ENCODE results near the gene NTRK2.

NTRK2 gene

GRCh38 chr9:84697509-84698114 lies 28.1 kb downstream of the NTRK2 start:
- H3K27ac ChIP-seq: no peak overlapping the region
- no peak overlapping the region for H3K4me3 ChIP-seq
- DNase-seq (ENCODE audit: low spot score): peak; percentile 78
- peak; percentile 56 for TF ChIP-seq CTCF (IDR thresholded peaks at IDR 0.05)

DNA sequence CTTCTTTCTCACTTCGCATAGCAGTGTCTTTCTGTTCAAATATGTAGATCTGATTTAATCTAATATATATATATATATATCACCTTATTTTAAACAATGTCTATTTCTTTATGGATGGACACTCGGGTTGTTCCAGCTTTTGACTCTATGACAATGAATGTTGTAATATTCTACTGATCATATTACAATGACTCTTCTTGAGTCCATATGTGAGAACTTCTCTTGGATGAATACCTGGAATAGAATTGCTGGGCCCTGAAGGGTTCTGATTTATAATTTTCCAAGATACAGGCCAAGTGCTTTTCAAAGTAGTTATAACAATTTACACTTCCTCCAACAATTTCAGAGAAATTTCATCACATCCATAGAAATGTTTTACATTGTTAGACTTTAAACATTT lies 28.8 kb downstream of the NTRK2 start:
- H3K4me3 ChIP-seq: no peak overlapping the region
- no peak for DNase-seq (ENCODE audit: low spot score)
- no peak overlapping the region for H3K27ac ChIP-seq
- no peak for TF ChIP-seq CTCF (IDR thresholded peaks at IDR 0.05)

DNA sequence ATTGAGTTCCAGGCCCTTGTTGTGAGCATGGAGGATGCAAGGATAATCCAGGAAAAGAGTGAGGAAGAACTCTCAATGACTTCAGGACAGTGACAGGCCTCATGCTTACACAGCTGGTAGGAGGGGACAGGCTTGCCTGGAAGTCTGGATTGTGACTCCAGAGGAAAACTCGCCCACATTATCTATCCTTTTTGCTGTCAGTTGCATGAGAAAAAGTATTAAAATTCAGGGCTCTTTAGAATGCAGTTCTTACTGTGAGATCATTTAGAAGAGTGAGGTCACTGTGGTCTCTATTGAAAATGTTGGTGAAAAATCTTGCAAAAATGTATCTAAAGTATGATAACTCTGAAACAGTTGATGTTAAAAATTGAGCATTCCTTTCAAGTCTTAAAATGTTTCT lies 30.5 kb downstream of the NTRK2 start:
- no peak for DNase-seq (ENCODE audit: low spot score)
- TF ChIP-seq CTCF (IDR thresholded peaks at IDR 0.05): no peak
- no peak overlapping the region for H3K4me3 ChIP-seq
- no peak overlapping the region for H3K27ac ChIP-seq

DNA sequence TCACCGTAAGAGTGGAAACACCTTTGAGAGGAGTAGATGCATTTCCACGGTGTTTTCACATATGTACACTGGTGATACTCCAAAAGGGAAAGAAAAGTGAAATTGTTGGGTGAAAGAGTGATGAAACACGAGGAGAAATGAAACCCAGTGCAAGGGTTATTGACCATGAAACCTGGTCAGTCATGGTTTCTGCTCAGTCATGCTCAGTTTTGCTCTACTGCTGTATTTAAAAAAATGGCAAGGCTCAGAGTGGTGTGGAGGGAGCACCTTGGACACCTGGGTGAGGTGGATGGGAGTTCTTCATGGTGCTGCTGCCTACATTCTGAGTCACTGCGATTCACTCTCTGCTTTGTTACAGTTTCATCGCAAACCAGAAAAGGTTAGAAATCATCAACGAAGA lies 32.3 kb downstream of the NTRK2 start:
- TF ChIP-seq CTCF (IDR thresholded peaks at IDR 0.05): no peak
- no peak for DNase-seq (ENCODE audit: low spot score)
- Histone ChIP-seq H3K4me3 (no peak overlapping the region), H3K27ac (no peak overlapping the region)

DNA sequence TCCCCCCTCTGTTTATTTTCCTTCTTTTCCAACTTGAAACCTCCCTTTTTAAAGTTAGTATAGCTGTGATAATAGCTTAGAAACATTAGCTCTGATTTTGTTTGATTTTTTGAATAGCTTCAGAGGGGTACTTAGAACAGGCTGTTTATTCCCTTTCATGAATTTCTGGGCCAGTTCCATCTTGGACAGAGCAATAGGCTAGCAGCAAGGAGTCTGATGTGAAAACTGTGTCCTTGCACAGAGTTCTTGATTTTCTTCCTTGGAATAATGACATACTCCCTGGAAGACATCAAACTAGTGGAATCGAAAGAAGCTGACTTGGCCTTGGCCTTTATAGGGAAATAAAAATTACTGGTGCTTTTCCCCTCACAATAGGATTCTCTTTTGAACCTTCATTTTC lies 32.9 kb downstream of the NTRK2 start:
- no peak overlapping the region for H3K27ac ChIP-seq
- no peak for TF ChIP-seq CTCF (IDR thresholded peaks at IDR 0.05)
- no peak for DNase-seq (ENCODE audit: low spot score)
- H3K4me3 ChIP-seq: no peak overlapping the region

DNA sequence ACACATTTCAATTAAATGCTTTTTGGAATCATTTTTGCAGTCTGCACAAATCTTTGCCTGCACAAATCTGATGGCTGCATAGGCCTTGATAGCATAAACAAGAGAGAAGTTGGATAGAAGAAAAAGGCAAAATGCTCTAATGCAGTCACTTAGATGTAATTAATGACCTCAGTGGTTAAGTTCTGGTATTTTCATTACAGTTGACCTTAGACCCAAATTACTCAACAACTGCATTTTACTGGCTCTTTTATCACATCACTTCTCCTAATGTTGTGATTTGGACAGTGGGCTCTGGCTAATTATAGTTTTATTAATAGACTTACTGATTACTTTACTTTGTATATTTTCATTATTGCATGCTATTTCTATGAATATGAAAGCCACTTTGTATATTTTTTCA lies 34.3 kb downstream of the NTRK2 start:
- TF ChIP-seq CTCF (IDR thresholded peaks at IDR 0.05): no peak
- H3K27ac ChIP-seq: no peak overlapping the region
- no peak overlapping the region for H3K4me3 ChIP-seq
- DNase-seq (ENCODE audit: low spot score): no peak

DNA sequence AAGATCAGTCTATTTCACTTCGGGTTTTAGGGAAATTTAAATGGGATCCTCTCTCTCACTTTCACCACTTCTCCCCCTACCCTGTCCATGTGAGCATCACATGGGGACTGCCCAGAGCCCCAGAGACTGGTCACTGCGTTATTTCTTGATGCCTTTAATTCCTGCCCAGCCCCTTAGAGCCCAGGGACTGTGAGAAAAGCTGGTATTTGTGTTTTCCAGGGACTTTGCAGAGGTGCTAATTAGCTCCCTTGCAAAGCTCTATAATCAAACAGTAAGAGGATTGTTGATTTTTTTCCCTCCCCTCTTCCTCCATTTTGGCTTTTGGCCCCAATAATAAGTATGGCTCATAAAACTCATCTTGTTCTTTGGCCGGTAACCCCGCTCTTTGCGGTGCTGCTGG lies 35.6 kb downstream of the NTRK2 start:
- TF ChIP-seq CTCF (IDR thresholded peaks at IDR 0.05): no peak
- no peak overlapping the region for H3K27ac ChIP-seq
- DNase-seq (ENCODE audit: low spot score): no peak
- H3K4me3 ChIP-seq: no peak overlapping the region
